K562 treated with DMSO at 1 percent for 4 hours (cell line): ENCODE results near the gene GABBR1. TPM values are rescaled to one million over a fixed set of nuclear protein-coding genes. Genes with fewer than 3 reads are reported as not detected.

ENCODE experiments used
- total RNA-seq: library from RNA; unstranded; fragments of 300-600 nt; gene quantifications from 2 replicates; pipeline ENCODE4 v1.2.3, GENCODE V29; 2022; ENCODE audit not compliant: insufficient read depth

The GABBR1 gene
- total RNA-seq: 5.8 and 7.4 TPM in 2 replicates

GRCh38 chr6:29632789-29633533 lies at the start of gene GABBR1:
Gene GABBR1, minus strand, starts transcription at chr6:29633183. Its CDS starts 798 bp downstream, at chr6:29632385.

GRCh38 chr6:29680904-29681303 lies 47.9 kb upstream of the GABBR1 start, which contains the start of gene ZFP57:
Gene ZFP57, minus strand, starts transcription at chr6:29681152. Its CDS starts 4,149 bp downstream, at chr6:29677003.

GRCh38 chr6:29656798-29657197 lies 23.8 kb upstream of the GABBR1 start, which contains the start of gene MOG:
Gene MOG, plus strand, starts transcription at chr6:29657092. Its CDS starts 118 bp downstream, at chr6:29657210.

GRCh38 chr6:29584821-29585220 lies 48.2 kb downstream of the GABBR1 start, which contains the start of gene OR2H2:
Gene OR2H2, plus strand, starts transcription at chr6:29585121. Its CDS starts 2,824 bp downstream, at chr6:29587945.

GRCh38 chr6:29559524-29560287 lies 73.3 kb downstream of the GABBR1 start, which contains the start of gene UBD:
Gene UBD, minus strand, starts transcription at chr6:29559732. Its CDS starts 31 bp downstream, at chr6:29559701.

Other genes starting within 250 kb of the GABBR1 start
- not detected in 2 replicates for gene OR12D2, start 237.6 kb downstream of the GABBR1 start, total RNA-seq
- not detected in 2 replicates for gene OR12D1, start 218.3 kb downstream of the GABBR1 start, total RNA-seq
- gene OR10C1, start 193.9 kb downstream of the GABBR1 start, total RNA-seq: not detected in 2 replicates
- not detected in 2 replicates for gene OR11A1, start 176.1 kb downstream of the GABBR1 start, total RNA-seq
- gene OR2H1, start 176.0 kb downstream of the GABBR1 start, total RNA-seq: not detected in 2 replicates
- gene MAS1L, start 145.2 kb downstream of the GABBR1 start, total RNA-seq: not detected in 2 replicates
- not detected in 2 replicates for gene UBD, start 73.5 kb downstream of the GABBR1 start, total RNA-seq
- gene OR2H2, start 48.1 kb downstream of the GABBR1 start, total RNA-seq: 0.34 TPM in 1 of 2 replicates, not detected in the other
- gene MOG, start 23.9 kb upstream of the GABBR1 start, total RNA-seq: not detected in 2 replicates
- not detected in 2 replicates for gene ZFP57, start 48.0 kb upstream of the GABBR1 start, total RNA-seq
- gene HLA-F, start 90.3 kb upstream of the GABBR1 start, total RNA-seq: not detected in 2 replicates
- not detected in 2 replicates for gene HLA-G, start 194.6 kb upstream of the GABBR1 start, total RNA-seq